HepG2 (cell line): Measurements from ENCODE around the gene SLC2A4. TPM values are rescaled to one million over a fixed set of nuclear protein-coding genes. Genes with fewer than 3 reads are reported as not detected.

ENCODE experiments used
- ATF2 ChIP-seq: sonication (generic); formaldehyde crosslinking; IDR thresholded peaks from 2 replicates; pipeline ENCODE4 v1.4.0; 2020; ENCODE audit warnings: missing genetic modification reagents
- ELF3 ChIP-seq: IDR thresholded peaks from 2 replicates; pipeline ENCODE4 v1.6.1; 2016; ENCODE audit warnings: missing genetic modification reagents, missing compliant biosample characterization
- GRHL1 ChIP-seq: sonication (generic); formaldehyde crosslinking; conservative IDR thresholded peaks from 2 replicates; pipeline ENCODE4 v1.8.0; 2022; ENCODE audit warnings: missing genetic modification reagents
- HMG20B ChIP-seq: conservative IDR thresholded peaks from 2 replicates; pipeline ENCODE4 v1.6.1; 2016; ENCODE audit warnings: missing genetic modification reagents, missing compliant biosample characterization
- PATZ1 ChIP-seq: sonication (generic); formaldehyde crosslinking; IDR thresholded peaks from 2 replicates; pipeline ENCODE4 v1.4.0; 2020; ENCODE audit warnings: missing genetic modification reagents
- SOX5 ChIP-seq: IDR thresholded peaks from 2 replicates; pipeline ENCODE4 v1.6.1; 2016; ENCODE audit warnings: borderline replicate concordance
- ZNF343 ChIP-seq: sonication (generic); formaldehyde crosslinking; IDR thresholded peaks from 2 replicates; pipeline ENCODE4 v1.4.0; 2020; ENCODE audit warnings: mild to moderate bottlenecking, missing genetic modification reagents
- ZNF484 ChIP-seq: sonication (generic); formaldehyde crosslinking; IDR thresholded peaks from 2 replicates; pipeline ENCODE4 v1.5.1; 2020; ENCODE audit warnings: mild to moderate bottlenecking, low read depth, missing genetic modification reagents, borderline replicate concordance
- ZNF503 ChIP-seq: sonication (generic); formaldehyde crosslinking; IDR thresholded peaks from 2 replicates; pipeline ENCODE4 v1.4.0; 2020; ENCODE audit warnings: missing genetic modification reagents
- ZNF558 ChIP-seq: sonication (generic); formaldehyde crosslinking; IDR thresholded peaks from 2 replicates; pipeline ENCODE4 v1.9.0; 2022; ENCODE audit warnings: mild to moderate bottlenecking, missing genetic modification reagents, borderline replicate concordance
- ZNF616 ChIP-seq: sonication (generic); formaldehyde crosslinking; IDR thresholded peaks from 2 replicates; pipeline ENCODE4 v1.5.0; 2020; ENCODE audit warnings: low read depth, mild to moderate bottlenecking, missing genetic modification reagents
- ZNF816 ChIP-seq: sonication (generic); formaldehyde crosslinking; IDR thresholded peaks from 2 replicates; pipeline ENCODE4 v1.8.0; 2022; ENCODE audit warnings: missing genetic modification reagents, mild to moderate bottlenecking, borderline replicate concordance
- polyA plus RNA-seq, 8 experiments: library from polyadenylated mRNA; depleted of rRNA in 3 of 8; stranded (reverse) in 7 of 8; unstranded in 1 of 8; fragments of >200 nt; fragmentation: Illumina TruSeq in 4 of 8; extraction: Trizol in 4 of 8; gene quantifications; 2 replicates each; pipeline versions ENCODE4 v1.2.1 to v1.2.3, GENCODE V29; 2011 to 2016; ENCODE audit warnings: low read depth in 4 of 8, missing spikeins in 1 of 8, mixed read lengths in 1 of 8; ENCODE audit not compliant: insufficient read depth in 1 of 8
- total RNA-seq, 5 experiments: library from RNA; depleted of rRNA; stranded (reverse); fragments of >200 nt; fragmentation: Illumina TruSeq; extraction: Trizol; gene quantifications; 2 replicates each; pipeline ENCODE4 v1.2.3, GENCODE V29; 2016; ENCODE audit warnings: low read depth in 1 of 5
- TF ChIP-seq, protein P1 (sequence below): sonication (generic); formaldehyde crosslinking; IDR thresholded peaks from 2 replicates; pipeline ENCODE4 v1.4.0; 2020; ENCODE audit warnings: missing genetic modification reagents, borderline replicate concordance
- TF ChIP-seq, protein P2 (sequence below): sonication (generic); formaldehyde crosslinking; IDR thresholded peaks from 2 replicates; pipeline ENCODE4 v1.4.0; 2020; ENCODE audit warnings: mild to moderate bottlenecking, missing genetic modification reagents

The SLC2A4 gene
- total and polyA plus RNA-seq, 2 of the 13 experiments (the other 11 are each of a cell fraction or from before 2014, with no cell fraction given) = 4.9 to 5.8 TPM

GRCh38 chr17:7239091-7240027 is 42.2 kb upstream of the SLC2A4 start, which contains the start of gene PHF23 (continued):
- peak; percentile 45; the same call in 1 of the 2 replicates for TF ChIP-seq ZNF503 (CRISPR knock-in tag)
- TF ChIP-seq ELF3 = peak; percentile 88
- no peak for TF ChIP-seq ZNF616
- no peak for TF ChIP-seq ZNF343 (CRISPR knock-in tag)
- no peak for TF ChIP-seq ZNF558 (CRISPR knock-in tag)
- TF ChIP-seq SOX5 (CRISPR knock-in tag) = no peak
- TF ChIP-seq ZNF816 (CRISPR knock-in tag) = no peak
- TF ChIP-seq ZNF484 (CRISPR knock-in tag) = no peak
- TF ChIP-seq, protein P1, sequence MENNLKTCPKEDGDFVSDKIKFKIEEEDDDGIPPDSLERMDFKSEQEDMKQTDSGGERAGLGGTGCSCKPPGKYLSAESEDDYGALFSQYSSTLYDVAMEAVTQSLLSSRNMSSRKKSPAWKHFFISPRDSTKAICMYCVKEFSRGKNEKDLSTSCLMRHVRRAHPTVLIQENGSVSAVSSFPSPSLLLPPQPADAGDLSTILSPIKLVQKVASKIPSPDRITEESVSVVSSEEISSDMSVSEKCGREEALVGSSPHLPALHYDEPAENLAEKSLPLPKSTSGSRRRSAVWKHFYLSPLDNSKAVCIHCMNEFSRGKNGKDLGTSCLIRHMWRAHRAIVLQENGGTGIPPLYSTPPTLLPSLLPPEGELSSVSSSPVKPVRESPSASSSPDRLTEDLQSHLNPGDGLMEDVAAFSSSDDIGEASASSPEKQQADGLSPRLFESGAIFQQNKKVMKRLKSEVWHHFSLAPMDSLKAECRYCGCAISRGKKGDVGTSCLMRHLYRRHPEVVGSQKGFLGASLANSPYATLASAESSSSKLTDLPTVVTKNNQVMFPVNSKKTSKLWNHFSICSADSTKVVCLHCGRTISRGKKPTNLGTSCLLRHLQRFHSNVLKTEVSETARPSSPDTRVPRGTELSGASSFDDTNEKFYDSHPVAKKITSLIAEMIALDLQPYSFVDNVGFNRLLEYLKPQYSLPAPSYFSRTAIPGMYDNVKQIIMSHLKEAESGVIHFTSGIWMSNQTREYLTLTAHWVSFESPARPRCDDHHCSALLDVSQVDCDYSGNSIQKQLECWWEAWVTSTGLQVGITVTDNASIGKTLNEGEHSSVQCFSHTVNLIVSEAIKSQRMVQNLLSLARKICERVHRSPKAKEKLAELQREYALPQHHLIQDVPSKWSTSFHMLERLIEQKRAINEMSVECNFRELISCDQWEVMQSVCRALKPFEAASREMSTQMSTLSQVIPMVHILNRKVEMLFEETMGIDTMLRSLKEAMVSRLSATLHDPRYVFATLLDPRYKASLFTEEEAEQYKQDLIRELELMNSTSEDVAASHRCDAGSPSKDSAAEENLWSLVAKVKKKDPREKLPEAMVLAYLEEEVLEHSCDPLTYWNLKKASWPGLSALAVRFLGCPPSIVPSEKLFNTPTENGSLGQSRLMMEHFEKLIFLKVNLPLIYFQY (CRISPR knock-in tag) = no peak
- TF ChIP-seq PATZ1 (CRISPR knock-in tag) = peak; percentile 78
- TF ChIP-seq, protein P2, sequence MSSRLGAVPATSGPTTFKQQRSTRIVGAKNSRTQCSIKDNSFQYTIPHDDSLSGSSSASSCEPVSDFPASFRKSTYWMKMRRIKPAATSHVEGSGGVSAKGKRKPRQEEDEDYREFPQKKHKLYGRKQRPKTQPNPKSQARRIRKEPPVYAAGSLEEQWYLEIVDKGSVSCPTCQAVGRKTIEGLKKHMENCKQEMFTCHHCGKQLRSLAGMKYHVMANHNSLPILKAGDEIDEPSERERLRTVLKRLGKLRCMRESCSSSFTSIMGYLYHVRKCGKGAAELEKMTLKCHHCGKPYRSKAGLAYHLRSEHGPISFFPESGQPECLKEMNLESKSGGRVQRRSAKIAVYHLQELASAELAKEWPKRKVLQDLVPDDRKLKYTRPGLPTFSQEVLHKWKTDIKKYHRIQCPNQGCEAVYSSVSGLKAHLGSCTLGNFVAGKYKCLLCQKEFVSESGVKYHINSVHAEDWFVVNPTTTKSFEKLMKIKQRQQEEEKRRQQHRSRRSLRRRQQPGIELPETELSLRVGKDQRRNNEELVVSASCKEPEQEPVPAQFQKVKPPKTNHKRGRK (CRISPR knock-in tag) = no peak
- no peak for TF ChIP-seq GRHL1
- TF ChIP-seq ATF2 (CRISPR knock-in tag) = 0 out of 2 replicates have a peak, but pooled peaks have one; percentile 53
- TF ChIP-seq HMG20B (CRISPR knock-in tag) = no peak
